GM21515 (cell line): ENCODE results near the gene GALNT9.
"Not testable (repeated sequence)": the region's sequence is repeated elsewhere in the genome, so short reads cannot be mapped to it uniquely, and the experiment has no call there.

ENCODE experiments used
- ATAC-seq: cut with Tn5 transposase; IDR thresholded peaks from one replicate; pipeline ENCODE4 v1.9.1; 2021; ENCODE audit not compliant: unreplicated experiment

Gene GALNT9

DNA sequence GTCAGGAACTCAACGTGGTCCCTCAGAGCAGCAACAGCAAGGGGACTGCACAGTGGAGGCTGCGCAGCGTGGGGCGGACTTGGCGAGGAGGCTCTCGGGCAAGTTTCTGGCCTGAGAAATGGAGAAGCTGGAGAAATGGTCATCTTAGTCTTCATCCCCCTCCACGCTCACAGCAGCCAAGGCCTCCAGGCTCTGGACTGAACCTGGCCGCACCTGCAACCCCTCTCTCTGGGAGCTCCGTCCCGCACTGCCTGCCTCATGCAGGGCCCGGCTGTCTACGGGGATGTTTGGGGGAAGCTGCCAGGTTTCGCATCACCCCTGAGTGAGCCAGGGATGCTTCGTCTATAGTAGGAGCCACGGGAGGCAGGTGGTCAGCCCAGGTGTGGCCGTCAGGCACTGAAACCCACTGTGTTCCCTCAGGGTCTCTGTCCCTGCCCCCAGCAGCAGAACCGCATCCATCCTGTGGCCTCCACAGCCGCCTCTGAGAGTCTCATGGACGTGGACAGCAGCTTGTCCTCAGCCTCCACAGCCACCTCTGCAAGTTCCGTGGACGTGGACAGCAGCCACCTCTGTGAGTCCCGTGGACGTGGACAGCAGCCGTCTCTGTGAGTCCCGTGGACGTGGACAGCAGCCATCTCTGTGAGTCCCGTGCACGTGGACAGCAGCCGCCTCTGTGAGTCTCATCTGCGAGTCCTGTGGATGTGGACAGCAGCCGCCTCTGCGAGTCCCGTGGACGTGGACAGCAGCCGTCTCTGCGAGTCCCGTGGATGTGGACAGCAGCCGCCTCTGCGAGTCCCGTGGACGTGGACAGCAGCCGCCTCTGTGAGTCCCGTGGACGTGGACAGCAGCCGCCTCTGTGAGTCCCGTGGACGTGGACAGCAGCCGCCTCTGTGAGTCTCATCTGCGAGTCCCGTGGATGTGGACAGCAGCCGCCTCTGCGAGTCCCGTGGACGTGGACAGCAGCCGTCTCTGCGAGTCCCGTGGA lies 29.1 kb upstream of the GALNT9 start:
- ATAC-seq: not testable (repeated sequence)

DNA sequence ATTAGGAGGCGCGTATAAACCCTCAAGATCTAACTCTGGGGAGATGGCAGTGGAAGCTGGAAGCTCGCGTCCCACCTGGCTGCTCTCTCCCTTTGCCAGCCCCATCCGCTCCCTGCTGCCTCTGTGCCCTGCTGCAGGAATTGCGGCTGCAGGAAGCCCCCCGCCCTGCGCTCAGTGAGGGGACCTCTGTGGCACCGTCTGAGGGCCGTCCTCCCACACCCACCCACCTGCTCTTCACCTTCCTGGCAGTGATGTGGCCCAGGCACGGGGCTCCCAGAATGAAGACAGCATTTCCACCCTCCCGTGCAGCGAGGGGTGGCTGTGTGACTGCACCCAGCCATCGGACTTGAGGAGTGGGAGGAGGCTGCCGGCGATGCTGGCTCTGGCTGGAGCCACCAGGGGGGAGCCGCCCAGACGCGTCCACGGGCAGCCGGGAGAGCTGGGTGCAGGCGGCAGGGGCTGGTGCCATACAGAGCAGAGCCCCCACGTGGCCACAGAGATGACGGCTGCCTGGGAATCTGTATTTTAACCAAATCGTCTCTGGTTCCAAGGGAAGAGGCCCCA lies 28.3 kb upstream of the GALNT9 start:
- ATAC-seq: no peak

DNA sequence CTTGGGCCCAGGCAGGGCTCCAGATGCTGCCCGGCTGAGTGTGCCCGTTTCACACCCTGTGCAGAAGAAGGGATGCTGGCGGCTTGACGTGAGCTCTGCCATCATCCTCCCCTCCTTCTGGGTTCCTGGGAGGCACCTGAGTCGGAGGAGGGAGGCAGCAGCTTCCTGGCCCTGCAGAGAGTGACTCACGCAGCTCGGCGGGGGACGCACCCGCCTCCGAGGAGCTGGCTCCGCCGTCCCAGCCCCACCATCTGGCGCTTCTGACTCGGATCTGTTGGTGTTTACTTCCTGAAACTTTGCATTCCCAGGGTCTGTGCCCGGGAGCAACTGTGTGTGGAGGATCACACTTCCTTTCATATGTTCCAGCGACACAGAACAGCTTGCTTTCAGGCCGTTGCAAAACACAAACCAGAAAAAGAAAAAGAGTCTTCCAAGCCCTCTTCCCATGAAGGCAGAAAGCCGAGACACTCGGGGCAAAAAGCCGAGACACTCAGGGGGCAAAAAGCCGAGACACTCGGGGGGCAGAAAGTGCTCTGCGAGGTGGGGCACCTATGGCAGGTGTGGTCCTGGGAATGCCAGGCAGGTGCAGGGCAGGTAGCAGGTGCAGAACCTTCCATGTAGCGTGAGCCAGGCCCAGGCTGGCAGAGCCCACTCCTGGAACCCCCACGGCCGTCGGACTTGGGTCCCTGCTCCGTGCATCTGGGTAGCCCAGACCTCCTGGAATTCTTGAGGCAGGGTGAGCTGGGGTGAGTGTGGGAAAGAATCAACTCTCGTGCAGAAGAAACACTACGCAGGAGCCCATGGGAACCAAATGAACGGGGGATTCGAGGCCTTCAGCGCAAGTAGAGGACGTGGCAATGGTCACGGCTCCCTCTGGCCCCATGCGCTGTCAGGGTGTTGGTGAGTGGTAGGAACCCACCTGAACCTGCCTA lies 27.6 kb upstream of the GALNT9 start:
- no peak for ATAC-seq

DNA sequence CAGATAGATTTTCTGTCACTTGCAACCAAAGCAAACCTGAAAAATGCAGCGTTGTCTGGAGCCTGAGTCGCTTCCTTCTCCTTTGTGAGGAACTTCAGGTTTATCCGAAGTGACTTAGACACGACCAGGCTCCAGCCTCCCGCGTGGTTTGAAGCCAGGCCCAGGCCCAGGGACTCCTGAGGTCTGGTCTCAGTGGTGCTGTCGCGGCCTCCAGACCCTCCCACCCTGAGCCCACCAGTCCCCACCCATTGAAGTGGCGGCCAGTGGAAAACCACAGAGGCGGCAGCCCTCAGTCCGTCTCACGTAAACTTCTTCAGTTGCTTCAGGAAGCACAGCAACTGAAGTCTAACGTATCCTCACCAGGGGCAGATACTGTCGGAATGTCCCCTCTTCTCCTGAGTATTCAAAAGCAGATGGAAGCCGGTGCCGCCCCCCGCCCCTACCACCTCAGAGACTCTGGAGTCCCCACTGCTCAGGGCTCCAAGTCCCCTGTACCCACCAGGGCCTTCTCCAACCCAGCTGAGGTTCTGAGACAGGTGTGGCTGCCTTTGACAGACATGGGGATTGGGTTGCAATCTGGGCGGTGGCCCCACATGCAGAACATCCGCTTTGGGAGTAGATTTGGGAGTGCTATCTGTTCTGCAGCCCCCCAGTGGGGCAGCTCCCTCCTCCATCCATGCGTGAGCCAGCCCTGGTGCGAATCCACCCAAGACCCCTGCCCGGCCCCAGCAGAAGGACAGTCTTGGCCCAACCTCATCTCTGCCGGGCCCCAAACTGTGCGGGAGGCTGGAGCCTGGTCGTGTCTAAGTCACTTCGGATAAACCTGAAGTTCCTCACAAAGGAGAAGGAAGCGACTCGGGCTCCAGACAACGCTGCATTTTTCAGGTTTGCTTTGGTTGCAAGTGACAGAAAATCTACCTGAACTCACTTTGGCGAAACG lies 26.6 kb upstream of the GALNT9 start:
- no peak for ATAC-seq

DNA sequence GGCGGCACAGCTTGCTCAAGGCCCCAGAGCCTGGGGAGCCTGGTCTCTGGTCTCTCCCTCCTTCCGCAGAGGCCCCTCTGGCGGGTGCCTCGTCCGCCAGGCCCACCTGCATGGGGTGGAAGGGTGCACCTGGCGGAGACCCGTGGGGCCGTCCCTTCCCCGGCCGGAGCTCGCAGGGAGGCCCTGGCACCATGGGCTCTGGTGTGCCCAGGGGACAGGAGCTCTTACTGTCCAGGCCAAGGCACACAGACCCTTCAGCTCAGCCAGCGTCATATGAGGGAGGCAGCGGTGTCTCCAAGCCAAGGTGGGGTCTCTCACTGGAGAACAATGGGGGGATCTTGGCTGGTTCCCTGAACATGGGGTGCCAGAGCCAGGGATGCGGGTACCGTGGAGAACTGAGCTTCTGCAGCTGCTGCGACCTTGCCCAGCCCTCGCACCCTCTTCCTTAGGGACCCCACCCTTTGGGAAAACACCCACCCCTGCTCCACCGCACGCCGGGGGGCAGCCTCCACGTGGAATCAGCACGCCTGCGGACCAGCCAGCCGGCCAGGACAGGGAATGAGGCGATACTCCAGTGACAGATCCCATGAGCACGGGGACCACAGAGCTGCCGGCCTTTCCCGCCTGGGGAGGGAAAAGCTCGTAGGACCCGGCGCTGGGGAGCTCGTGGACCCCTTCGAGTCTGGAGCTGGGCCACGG lies 25.7 kb upstream of the GALNT9 start:
- ATAC-seq: no peak

DNA sequence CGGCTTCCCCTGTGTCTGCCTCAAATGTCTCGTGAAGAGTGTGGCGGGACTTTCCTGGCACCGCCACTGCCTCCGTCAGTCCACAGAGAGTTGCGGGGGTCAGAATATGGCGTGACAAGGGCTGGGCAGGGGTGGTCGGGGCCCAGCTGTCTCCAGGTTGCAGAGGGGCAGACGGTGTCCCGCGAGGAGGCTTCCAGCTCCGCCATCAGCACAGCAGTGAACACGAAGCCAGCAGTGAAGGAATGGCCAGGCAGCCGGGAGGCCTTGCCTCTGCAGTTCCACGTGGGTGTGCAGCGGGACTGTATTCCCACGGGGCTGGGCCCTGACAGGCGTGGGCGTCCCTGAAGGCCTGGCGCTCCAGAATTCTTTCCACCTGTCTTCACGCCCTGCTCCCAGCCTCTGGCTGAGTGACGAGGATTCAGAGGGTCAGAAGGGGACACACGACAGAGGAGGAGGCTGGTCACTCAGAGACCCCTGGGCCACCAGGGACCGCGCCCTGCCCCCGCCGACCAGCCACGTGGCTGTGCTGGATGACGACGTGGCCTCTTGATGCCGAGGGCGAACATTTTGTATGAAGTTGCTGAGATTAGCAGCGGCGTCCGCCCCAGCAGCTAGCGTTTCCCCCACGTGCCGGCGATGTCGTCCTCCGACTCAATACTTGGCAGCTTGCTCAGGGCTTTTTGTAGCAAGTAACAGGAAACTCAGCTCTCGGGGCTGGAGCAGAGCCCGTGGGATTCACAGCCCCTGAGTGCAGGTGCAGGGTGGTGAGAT lies 25.0 kb upstream of the GALNT9 start:
- ATAC-seq: no peak

DNA sequence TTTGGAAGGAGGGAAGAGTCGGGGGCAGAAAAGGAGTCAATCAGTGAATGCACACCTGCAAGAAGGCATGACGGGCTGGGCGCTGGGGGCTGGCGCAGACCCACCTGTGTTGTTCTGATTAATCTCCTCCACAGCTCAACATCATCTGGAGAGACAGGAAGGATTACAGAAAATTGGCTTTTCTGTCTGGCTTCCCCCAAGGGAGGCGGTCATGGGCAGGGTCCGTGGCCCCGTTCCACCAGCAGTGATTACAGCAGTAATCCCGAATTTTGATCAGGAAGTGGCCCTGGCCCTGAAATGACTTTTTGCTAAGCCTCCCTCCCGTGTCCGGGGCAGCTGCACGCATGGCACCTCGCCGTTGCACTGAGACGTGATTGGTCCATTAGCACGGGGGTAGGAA lies 24.4 kb upstream of the GALNT9 start:
- no peak for ATAC-seq

DNA sequence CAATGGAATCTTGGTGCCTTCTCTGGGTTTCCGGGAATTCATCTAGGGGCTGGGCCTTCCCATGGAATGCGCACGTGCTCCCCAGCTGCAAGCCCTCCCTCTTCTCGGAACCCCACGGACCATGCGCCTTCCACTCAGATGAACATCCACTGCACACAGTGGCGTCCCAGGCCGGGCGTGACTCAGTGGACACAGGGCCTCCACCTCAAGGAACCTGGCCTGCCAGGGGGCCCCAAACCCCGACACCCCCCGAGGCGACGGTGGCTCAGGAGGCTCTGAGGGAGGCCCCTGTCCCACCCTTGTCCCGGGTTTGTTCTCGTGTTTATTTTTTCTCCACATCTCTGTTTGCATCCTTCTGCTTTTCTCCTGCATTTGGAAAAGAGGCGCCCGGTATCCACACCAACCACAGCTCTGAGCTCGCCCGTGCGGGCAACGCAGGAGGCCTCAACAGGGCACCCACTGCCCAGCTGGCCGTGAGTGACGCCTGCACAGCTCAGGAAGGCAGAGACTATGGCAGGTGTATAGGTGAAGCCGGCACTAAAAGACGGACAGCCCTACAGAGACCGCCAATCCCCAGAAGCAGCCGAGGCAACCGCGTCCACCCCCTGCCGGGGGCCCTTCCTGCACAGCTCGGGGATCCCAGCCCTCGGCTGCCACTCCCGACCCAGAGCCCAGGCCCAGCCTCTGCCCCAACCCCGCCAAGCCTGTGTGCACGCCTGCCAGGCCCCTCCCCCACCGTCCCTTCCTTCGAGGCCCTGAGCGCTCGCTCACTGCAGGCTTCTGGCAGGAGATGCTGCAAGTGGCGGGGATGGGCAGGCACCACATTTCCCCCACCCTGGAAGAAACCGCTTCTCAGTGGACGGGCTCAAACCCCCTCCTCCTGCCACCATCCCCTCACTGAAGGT lies 23.8 kb upstream of the GALNT9 start:
- no peak for ATAC-seq

DNA sequence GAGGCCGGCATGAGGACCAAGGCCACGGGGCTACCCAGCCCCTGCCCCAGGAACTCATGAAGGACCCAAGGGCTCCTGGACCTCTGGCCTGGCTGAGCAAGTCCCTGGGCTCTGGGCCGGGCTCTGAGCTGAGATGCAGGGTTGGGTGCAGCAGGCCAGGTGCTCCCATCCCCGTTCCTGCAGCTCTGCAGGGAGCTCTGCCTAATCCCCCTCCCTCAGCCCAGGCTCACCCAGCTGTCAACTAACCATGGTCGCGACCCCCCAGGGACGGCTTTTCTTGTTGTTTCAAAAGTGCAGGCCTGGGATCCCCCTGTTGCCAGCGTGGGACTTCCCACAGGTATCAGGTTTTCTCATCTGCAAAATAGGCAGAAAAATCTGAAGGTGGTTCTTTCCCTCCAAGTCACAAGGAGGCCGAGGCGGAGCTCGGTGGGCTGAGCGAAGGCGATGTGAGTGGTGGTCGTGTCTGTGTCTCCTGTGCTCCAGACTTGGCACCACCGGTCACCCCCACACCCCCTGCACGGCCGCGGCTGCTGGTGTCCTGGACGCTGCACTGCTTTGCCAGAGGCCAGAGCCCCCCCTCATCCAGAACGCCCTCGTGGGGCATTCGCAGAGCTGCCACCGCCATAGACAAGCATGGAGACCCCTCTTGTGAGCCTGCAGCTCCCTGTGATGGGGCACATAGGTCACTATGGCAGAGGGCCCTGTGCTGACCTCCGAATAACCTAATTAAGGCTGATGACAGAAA lies 22.5 kb upstream of the GALNT9 start:
- no peak for ATAC-seq

DNA sequence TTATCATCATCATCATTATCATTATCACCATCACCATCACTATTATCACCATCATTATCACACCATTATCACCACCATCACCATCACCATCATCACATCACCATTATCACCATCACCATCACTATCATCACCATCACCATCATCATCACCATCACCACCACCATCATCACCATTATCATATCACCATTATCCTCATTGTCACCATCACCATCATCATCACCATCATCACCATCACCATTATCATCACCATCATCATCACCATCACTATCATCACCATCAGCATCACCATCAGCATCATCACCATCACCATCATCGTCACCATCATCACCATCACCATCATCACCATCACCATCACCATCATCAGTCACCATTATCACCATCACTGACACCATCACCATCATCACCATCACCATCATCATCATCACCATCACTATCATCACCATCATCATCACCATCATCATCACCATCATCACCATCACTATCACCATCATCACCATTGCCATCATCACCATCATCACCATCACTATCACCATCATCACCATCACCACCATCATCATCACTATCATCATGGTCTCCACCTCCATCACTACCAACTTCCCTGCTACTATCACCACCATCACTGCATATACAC lies 20.2 kb upstream of the GALNT9 start:
- ATAC-seq: no peak

DNA sequence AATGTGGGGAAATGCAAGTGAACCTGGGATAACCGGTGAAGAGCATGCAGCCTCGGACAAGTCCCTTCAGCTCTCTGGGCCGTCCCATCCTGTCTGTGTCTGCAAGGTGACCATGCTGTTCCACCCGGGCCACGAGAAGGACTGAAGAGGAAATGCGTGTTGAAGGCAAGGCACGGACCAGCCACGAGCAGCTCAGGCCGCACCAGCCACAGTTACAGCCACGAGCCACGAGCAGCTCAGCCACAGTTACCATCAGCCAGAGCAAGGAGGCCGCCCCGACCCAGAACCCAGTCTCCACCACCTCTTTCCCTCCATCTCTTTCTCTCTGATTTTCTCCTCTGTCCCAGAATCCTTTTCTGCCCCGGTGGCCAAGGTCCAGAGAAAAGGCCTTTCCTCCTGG lies 18.8 kb upstream of the GALNT9 start:
- ATAC-seq: no peak

DNA sequence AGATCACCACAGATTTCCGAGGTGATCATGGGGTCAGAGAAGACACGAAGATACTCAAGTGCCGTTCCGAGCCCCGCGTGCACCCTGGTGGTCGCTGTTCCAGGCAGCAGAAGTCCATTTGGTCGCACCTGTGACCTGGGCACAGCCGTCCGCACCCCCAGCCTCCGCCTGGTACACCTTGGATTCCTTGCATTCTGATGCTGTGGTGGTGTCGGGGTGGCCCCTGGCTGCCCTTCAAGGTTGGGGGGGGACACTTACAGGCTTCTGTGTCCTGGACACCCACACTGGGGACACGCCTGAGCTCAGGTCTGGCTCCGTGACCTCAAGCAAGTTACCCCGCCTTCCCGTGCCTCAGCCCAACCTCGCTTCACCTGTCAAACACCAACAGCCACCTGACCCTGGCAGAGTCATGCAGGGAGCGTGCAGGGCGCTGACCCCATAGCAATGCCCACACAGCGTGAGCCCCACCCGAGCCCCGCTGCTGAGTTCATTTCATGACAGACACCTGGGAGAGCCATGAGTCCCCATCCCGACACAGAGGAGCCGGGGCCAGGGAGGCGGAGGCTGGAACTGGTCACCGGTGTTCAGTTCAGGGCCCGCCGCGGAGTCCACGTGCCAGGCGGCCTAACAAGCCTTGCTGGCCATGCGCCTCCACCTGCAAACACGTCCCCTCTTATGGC lies 17.9 kb upstream of the GALNT9 start:
- no peak for ATAC-seq

DNA sequence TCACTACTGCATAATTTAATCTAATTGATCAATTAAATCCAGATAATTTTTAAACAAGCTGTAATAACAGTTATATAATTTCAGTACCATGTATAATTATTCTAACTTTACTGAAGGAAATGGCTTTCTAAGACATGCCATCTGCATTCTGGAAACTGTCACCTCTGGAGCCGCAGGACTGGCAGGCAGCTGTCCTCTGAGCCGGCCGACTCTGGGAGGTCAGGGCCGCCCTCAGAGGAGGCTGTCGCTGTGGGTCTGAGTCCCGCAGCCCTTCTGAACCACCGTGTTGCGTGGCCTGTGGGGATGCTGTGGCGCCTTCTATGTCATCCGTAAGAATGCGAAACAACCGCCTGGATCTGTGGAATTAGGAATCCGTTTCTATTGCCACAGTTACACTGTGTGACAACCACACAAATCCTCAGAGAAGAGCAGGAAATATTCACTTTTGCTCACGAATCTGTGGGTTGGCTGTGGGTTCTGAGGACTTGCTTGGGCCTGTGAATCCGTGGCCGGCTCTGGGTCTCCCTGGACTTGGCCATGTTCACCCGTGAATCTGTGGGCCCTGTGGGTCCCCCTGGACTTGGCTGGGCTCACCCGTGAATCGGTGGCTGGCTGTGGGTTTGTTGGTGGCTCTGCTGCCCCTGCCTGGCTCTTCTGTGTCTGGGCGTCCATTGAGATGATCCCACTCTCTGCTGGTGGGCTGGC lies 17.2 kb upstream of the GALNT9 start:
- no peak for ATAC-seq

DNA sequence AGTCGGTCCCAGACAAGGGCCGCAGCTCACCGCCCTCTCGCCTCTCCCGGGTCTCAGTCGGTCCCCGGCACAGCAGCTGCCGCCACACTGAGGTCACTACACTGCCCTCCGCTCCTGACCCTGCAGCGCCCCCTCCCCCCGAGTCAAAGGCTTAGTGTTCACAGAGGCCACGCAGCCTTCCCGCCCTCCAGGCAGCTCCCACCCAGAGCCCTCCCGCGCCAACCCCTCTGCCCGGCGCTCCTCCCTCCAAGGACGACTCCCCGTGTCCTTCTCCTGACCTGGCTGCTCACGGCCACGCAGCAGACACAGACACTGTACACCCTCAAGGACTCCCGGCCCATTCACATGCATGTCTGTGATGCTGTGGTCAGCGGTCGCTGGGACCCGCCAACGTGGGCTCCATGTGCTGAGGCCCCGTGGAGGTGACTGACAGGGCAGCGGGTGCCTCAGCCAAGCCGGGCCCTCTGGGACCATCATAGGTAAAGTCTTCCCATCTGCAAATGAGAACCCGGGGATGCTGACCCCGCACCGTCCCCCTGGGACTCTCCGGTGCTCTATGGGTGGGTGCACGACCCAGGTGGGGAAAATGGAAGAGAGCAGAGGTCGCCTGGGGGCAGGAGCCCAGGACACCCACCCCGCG lies 16.3 kb upstream of the GALNT9 start:
- no peak for ATAC-seq

DNA sequence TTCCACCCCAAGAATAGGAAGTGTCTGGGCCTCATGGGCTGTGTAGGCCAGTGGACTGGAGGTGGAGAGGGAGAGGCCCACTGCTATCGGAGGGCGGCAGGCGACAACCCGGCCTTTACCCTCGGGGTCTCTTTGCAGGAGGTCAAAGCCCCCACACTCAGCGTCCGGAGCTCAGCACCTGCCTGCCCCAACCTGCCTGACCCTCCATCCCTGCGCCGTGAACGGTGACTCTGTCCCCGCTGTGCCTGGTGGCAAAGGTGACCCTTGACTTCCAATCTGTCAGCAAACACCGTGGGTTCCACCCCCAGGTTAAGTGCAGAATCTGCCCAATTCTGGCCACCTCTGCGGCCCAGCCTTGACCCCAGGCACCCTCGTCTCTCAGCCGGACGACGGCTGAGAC lies 15.7 kb upstream of the GALNT9 start:
- ATAC-seq: no peak
